HG02798 (cell line): ENCODE measurements around the gene LY86.

Experiments used
- ATAC-seq: cut with Tn5 transposase; IDR thresholded peaks from one replicate; pipeline ENCODE4 v1.9.1; 2021; ENCODE audit warnings: mild to moderate bottlenecking; ENCODE audit not compliant: unreplicated experiment, poor library complexity

LY86 gene

DNA sequence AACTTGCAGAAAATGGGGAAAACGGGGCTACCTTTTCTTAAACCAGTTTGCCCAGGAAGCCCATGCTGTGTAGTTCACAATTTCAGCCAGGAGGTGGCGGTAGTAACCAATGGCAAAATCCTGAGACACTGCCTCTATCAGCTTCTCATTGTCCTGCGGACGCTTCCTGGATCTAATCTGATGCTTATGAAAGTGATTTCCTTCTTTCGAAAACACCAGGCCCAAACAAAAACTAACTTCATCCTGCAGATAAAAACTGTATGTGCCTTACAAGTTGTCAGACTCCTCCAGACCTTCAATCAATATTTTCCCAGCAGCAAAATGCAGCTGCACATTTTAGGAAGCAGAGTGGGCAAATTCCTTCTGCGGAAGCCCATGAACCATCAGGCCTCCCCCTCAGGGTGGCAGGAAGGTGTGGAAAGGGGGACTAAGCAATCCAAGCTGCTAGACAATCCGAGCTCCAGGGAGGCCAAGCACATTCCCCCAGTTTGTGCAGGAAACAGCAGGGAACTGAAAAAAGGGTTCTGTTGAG is 88.5 kb downstream of the LY86 start:
- no peak for ATAC-seq

DNA sequence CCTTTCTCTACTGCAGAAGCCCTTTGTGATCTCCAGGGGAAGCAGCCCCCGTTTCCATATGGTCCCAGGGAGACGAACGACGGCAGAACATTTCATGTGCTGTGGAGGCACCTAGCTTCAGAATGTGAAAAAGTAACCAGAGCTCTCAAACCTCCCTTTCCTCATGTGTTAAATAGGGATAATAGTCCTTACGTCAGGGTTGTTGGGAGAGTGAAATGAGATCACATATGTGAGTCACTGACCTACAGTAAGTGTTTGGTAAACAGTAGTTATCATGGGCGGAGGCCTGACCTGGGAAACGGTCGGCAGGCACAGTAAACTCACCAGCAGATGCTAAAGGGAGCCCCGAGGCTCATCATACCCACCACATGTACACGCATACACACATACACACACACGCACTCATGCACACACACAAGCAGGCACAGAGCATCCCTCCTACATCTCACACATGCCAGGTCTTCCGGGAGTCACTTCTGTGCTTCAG is 89.7 kb downstream of the LY86 start:
- ATAC-seq = no peak

- ATAC-seq = no peak
Measured at GRCh38 chr6:6678811-6679210, 90.3 kb downstream of the LY86 start.

DNA sequence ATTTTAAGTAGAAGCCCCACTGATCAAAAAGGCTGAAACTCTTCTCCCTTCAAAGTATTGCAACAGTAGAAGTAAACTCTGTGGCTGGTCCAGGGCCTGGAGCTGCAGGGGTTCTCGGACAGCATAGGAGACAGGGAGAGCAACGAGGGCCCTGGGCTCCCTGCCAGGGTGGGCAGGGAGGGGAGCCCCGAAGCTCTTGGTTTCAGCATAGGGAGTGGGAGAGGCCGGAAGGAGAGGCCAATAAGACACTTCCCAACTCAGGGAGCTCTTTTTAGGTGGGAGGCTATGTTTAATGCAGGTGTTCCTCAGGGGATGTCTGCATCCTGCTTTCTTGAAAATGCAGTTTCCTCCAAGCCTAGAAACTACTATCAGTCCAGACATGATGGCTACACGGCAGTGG is 91.1 kb downstream of the LY86 start:
- ATAC-seq = no peak

DNA sequence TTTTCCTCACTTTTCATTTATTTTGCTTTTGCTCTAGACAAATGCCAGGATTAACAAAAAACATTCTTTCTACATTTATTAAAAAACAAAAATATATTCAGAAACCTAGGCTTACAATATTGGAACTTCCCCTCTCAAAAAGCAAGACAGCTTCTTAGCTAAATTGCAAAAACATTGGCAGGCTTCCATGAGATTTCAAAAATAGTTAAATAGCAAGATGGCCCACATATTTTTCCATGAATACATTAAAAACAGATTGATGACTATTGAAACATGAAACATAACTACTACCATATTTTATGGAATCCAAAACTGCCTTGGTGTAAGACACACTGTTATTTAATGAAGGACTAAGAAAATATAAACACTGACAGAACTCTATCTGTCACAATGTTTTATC is 92.0 kb downstream of the LY86 start:
- ATAC-seq = no peak

DNA sequence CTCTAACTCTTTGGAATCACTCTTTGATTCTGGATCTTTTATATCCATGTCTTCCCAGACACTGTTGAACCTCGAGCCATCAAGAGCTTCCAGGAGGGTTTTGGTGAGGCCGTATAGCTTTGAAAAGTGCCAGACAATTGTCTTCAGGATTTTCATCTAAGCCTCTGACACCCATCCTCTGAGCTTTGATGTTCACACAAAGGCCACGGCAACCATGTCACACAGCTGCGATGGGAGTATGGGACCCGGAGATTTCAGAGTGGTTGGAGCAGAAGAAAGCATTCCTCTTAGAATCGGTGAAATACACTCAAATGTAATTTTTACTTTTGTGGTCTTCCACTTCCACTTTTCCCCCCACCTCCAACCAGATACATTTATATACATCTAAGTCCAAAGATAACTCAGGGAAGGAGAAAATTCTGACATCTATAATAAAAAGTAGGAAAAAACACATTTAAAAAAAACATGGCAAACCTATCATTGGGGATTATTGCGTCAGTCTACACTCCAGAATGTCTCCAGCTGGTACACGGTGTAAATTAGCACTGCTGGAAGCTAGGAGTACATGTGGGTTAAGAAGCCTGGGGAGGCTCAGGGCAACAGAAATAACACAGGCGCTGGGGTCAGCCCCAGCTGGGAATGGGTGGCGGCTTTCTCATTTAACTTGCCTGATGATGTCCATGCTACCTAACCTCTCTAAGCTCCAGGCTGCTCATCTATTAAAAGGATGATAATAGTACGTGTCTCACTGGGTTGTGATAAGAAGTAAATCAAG is 92.7 kb downstream of the LY86 start:
- ATAC-seq = no peak

GRCh38 chr6:6682225-6682624 is 93.7 kb downstream of the LY86 start:
- no peak for ATAC-seq

GRCh38 chr6:6683969-6684833 is 95.7 kb downstream of the LY86 start:
- peak; percentile 87 for ATAC-seq

DNA sequence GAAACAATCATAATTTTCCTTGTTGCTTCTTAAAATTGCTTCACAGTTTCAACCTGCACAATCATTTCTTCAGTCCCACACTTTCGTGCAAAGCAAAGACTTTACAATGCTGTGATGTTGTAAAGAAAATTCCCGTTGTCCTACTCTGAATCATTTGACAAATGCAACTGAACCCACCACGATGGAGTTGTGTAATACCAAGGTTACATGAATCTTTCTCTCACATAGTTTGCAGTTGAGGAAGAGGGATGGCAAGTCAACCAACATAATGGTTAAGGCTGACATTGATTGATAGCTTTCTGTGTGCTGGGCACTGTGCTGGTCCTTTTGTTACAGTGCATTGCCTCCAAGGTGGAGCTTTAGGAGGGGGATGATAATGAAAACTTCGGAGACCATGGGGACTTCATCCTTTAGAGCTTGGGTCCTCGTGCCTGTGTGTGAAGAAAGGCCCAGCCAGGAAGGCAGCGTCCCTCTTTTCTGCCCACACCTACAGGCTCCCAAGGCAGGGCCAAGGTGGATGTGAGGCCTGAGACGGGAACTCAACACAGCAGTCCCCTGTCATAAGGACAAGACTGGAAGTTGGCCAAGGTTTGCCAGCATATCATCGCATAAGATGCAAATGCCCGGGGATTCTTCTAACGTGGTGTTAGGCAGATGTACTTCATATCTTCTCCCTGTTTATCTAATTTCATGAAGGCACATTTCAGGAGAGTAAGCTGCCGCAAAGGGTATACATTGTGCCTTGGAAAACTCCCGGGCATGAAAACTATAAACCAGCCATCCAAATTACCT is 96.9 kb downstream of the LY86 start:
- ATAC-seq = no peak

DNA sequence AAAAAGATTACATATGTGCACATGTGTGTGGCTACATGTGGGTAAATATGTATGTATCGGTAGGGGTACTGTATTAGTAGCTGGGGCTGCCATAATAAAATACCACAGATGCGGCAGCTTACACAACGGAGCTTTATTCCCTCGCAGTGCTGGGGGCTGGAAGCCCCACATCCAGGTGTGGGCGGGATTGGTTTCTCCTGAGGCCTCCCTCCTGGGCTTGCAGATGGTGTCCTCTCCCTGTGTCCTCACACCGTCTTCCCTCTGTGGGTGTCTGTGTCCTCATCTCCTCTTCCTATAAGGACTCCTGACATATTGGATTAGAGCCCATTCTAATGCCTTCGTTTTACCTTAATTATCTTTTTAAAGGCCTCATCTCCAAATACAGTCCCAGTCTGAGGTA is 97.7 kb downstream of the LY86 start:
- ATAC-seq = no peak

DNA sequence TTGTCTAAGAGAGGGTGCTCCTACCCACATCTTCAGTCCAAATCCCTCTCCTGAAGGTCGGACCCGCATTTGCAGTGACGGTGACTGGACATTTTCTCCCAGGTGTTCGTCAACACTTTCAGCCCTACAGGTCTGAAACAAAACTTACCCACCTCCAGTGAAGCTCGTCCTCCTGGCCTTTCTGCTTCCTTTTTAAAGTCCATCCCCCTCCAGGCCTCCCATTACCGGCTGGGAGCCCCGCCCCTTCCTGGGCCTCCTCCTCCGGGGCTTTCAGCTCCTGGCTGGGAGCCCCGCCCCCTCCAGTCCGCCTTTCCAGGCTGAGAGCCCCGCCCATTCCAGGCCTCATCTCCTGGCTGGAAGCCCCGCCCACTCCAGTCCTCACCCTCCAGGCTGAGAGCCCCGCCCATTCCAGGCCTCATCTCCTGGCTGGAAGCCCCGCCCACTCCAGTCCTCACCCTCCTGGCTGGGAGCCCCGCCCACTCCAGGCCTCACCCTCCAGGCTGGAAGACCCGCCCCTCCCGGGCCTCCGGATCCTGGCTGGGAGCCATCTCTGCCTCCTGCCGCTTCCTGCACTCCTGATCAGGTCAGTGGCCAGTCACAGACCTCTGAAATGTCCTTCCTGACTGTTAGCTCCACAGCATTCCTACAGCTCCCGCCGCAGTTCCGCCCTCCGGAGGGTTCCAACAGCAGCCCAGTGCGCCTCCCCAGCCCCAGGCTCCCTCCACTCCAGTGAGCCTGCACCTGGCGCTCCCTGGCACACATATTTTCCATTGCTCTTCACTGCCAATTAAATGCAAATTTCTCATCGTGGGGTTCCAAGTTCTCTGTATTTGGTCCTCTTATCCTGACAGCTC is 98.5 kb downstream of the LY86 start:
- no peak for ATAC-seq

DNA sequence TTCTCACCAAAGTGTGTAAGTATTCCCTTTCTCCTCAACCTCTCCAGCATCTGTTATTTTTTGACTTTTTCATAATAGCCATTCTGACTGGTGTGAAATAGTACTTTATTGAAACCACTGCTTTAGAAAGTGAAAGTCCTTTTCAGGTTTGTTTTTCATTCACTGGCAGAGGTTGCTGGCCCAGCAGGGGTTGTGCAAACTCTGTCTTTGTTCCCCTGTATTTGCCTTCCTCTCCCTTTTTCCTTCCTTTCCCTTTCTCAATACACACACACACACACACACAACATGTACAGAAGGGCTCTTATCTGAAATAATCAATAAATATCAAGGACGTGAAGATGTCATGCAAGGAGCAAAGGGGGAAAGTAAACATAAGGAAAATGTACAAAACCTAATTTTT is 99.8 kb downstream of the LY86 start:
- no peak for ATAC-seq

- ATAC-seq = no peak
Measured at GRCh38 chr6:6688951-6689350, 100.4 kb downstream of the LY86 start.

DNA sequence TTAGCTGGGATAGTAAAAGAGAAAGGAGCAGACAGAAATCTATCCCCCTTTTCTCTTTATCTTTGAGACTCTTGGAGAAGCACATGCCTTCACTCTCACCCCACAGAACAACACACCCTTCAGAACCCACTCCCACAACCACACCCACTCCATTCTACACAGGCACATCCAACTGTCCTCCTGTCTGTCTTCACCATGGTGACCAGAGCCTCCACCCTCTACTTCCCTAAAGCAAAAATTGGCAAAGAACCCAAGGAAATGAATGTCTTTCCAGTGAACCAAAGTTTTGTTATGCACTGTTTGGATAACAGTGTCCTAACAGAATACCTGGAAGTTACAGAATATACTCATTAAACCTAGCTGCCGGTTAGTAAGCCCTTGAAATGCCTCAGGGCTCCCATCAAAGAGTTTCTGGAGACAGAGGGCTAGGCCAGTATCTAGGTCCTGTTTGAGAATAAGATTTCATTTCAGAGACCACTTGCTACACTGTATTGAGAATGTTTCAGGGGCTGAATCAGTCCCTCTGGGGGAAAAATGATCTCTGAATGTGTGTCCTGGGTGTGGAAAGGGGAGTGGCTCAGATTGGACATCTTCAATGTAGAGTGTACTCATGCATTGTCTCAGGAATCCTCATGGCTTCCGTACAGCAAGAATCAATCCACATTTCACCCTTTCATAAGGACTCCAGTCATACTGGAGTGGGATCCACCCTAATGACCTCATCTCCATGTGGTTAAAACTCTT is 101.1 kb downstream of the LY86 start:
- no peak for ATAC-seq

DNA sequence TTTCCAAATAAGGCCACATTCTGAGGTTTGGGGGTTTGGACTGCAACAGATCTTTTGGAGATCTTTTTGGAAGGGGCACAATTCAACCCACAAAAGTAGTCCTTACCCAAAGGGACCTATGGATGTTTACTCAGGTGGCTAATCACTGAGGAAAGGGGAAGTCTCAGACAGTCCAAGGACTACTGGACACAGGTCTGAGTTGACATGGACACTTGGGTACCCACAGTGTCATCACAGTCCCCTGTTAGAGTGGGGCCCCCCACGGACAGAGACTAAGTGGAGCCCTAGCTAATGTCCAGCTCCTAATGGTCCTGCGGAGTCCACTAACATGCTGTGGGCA is 101.6 kb downstream of the LY86 start:
- ATAC-seq = no peak

- no peak for ATAC-seq
Measured at GRCh38 chr6:6694368-6694780, 105.9 kb downstream of the LY86 start.

DNA sequence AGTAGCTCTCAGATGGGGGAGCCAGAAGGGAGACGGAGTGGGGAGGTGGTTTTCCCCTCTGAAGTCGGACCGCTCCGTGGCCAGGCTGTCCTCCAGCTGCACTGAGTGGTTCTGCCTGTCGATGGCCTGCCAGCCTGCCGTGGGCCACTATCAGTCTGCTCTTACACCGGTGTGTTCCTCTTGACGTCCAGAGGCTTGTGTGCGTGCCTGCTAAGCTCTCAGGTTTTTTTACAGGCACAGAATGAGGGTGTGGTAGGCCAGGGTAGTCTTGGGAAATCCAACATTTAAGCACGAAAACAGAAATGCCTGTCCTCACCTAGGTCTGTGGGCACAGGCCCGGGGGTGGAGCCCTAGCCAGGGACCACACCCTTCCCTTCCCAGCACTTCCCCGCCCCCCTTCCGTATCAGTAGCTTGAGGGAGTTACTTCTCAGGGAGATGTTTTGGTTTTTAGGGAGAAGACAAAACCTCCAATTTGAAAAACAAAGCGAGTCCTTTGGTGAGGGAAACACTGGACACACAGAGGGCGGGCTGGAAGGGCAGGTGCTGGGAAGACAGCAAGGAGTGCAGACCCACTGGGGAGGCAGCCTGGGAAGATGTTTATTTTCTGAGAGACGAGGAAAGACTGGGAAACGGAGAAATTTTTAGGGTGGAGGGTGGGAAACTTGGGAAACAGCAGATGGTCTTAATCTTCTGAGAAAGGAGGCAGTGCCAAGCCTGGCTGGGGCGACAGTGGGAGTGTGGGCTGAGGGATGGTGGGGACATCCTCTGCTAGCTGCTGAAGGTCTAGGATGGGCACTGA is 106.5 kb downstream of the LY86 start:
- no peak for ATAC-seq

- no peak for ATAC-seq
Measured at GRCh38 chr6:6695625-6696276, 107.2 kb downstream of the LY86 start.
